WTC11 (cell line): ENCODE data around the gene SMG1. TPM values are rescaled to one million over a fixed set of nuclear protein-coding genes. Genes with fewer than 3 reads are reported as not detected.
A peak's percentile ranks its signal among the peaks of the same experiment; 100 is the strongest.

Experiments
- ATAC-seq: fragments of 200-7000 bp; cut with Tn5 transposase; 2 replicates; pipeline ENCODE4 v1.10.0; 2021; ENCODE audit warnings: mild to moderate bottlenecking, moderate library complexity
- CTCF ChIA-PET: fragments of 300-600 bp; sonication (Branson Sonifier 250); formaldehyde crosslinking; loops from one replicate; lab custom pipeline; 2021; ENCODE audit warnings: antibody characterized with exemption; lab: Charles Lee
- POLR2A ChIA-PET: fragments of 350-600 bp; sonication (Branson Sonifier 250); formaldehyde crosslinking; loops from one replicate; lab custom pipeline; 2021; ENCODE audit warnings: antibody characterized with exemption; lab: Charles Lee
- DNase-seq: peaks from one replicate; pipeline ENCODE4 v3.0.0; 2021; ENCODE audit warnings: low spot score
- H3K27ac Mint-ChIP-seq: 2 replicates; pipeline ENCODE4 v1.8.0; 2021; ENCODE audit warnings: mixed read lengths
- H3K27me3 Mint-ChIP-seq: 2 replicates; pipeline ENCODE4 v1.8.0; 2021; ENCODE audit warnings: low read depth, mild to moderate bottlenecking, moderate library complexity, mixed read lengths
- H3K36me3 Mint-ChIP-seq: 2 replicates; pipeline ENCODE4 v1.8.0; 2021; ENCODE audit warnings: mixed read lengths
- H3K4me1 Mint-ChIP-seq: 2 replicates; pipeline ENCODE4 v1.8.0; 2022; ENCODE audit warnings: mixed read lengths
- H3K4me3 Mint-ChIP-seq: 2 replicates; pipeline ENCODE4 v1.8.0; 2021; ENCODE audit warnings: mild to moderate bottlenecking, moderate library complexity, mixed read lengths
- H3K9me3 Mint-ChIP-seq: 2 replicates; pipeline ENCODE4 v1.8.0; 2021; ENCODE audit warnings: mixed read lengths
- ATF6 ChIP-seq: sonication (generic); formaldehyde crosslinking; IDR thresholded peaks from 2 replicates; pipeline ENCODE4 v1.8.1; 2023; ENCODE audit warnings: mild to moderate bottlenecking, missing genetic modification reagents
- E2F5 ChIP-seq: sonication (generic); formaldehyde crosslinking; IDR thresholded peaks from 2 replicates; pipeline ENCODE4 v1.8.1; 2022; ENCODE audit warnings: mild to moderate bottlenecking, moderate library complexity, missing genetic modification reagents
- ESRRA ChIP-seq: sonication (generic); formaldehyde crosslinking; IDR thresholded peaks from 2 replicates; pipeline ENCODE4 v1.8.1; 2022; ENCODE audit warnings: mild to moderate bottlenecking, missing genetic modification reagents, borderline replicate concordance
- FOXP4 ChIP-seq: sonication (generic); formaldehyde crosslinking; IDR thresholded peaks from 2 replicates; pipeline ENCODE4 v1.8.0; 2022; ENCODE audit warnings: mild to moderate bottlenecking, missing genetic modification reagents
- IRF1 ChIP-seq: sonication (generic); formaldehyde crosslinking; IDR thresholded peaks from 2 replicates; pipeline ENCODE4 v1.8.0; 2023; ENCODE audit warnings: missing genetic modification reagents
- NFE2L1 ChIP-seq: sonication (generic); formaldehyde crosslinking; IDR thresholded peaks from 2 replicates; pipeline ENCODE4 v1.8.1; 2023; ENCODE audit warnings: missing genetic modification reagents
- NFYB ChIP-seq: sonication (generic); formaldehyde crosslinking; conservative IDR thresholded peaks from 2 replicates; pipeline ENCODE4 v1.8.0; 2022; ENCODE audit warnings: low read depth, missing genetic modification reagents
- NR1H2 ChIP-seq: sonication (generic); formaldehyde crosslinking; IDR thresholded peaks from 2 replicates; pipeline ENCODE4 v1.9.0; 2021; ENCODE audit warnings: mild to moderate bottlenecking, moderate library complexity, missing genetic modification reagents
- TEAD4 ChIP-seq: sonication (generic); formaldehyde crosslinking; IDR thresholded peaks from 2 replicates; pipeline ENCODE4 v1.8.0; 2022; ENCODE audit warnings: mild to moderate bottlenecking, missing genetic modification reagents
- ZNF281 ChIP-seq: sonication (generic); formaldehyde crosslinking; IDR thresholded peaks from 2 replicates; pipeline ENCODE4 v1.8.0; 2023; ENCODE audit warnings: mild to moderate bottlenecking, missing genetic modification reagents
- ZNF317 ChIP-seq: sonication (generic); formaldehyde crosslinking; IDR thresholded peaks from 2 replicates; pipeline ENCODE4 v1.8.1; 2023; ENCODE audit warnings: low read depth, mild to moderate bottlenecking, moderate library complexity, missing genetic modification reagents, borderline replicate concordance
- ZNF512 ChIP-seq: sonication (generic); formaldehyde crosslinking; IDR thresholded peaks from 2 replicates; pipeline ENCODE4 v1.8.1; 2022; ENCODE audit warnings: missing genetic modification reagents, borderline replicate concordance
- total RNA-seq: library from RNA; stranded (reverse); gene quantifications from 3 replicates; pipeline ENCODE4 v1.2.3, GENCODE V29; 2021

SMG1 gene
- total RNA-seq, 1 experiment from 2014 or later, result 72.2 TPM

GRCh38 chr16:18975109-18975508 lies 48.9 kb upstream of the SMG1 start:
- Mint-ChIP-seq H3K9me3 (peaks cover 3% of the 10 kb centered on the region; the same call in 1 of the 2 replicates), H3K4me3 (no peak overlapping the region), H3K27ac (peak overlapping the region; percentile 51; the same call in 1 of the 2 replicates), H3K4me1 (no peaks in the 10 kb centered on the region), H3K27me3 (peaks cover 2% of the 10 kb centered on the region; the same call in 1 of the 2 replicates), H3K36me3 (no peaks in the 10 kb centered on the region)
- no peak for DNase-seq
- ChIA-PET POLR2A (interaction anchor here (0.6 kb wide), 1 partner anchor 681 kb away, joined by 9 read pairs; no protein-coding TSS in a partner anchor), CTCF (interaction anchor here (1.6 kb wide), 1 partner anchor 9 kb away, joined by 3 read pairs; the partner anchor contains the start of gene TMC7)
- ATAC-seq, result no peak
- no peak for TF ChIP-seq NFE2L1 (CRISPR knock-in tag)
- no peak for TF ChIP-seq FOXP4 (CRISPR knock-in tag)
- TF ChIP-seq ZNF317 (CRISPR knock-in tag), result no peak
- no peak for TF ChIP-seq NFYB (CRISPR knock-in tag)
- TF ChIP-seq TEAD4 (CRISPR knock-in tag), result no peak
- no peak for TF ChIP-seq E2F5 (CRISPR knock-in tag)
- TF ChIP-seq ATF6 (CRISPR knock-in tag), result no peak
- TF ChIP-seq NR1H2 (CRISPR knock-in tag), result no peak
- TF ChIP-seq ESRRA (CRISPR knock-in tag), result no peak

GRCh38 chr16:18969855-18970240 lies 43.6 kb upstream of the SMG1 start:
- no peak overlapping the region for H3K4me3 Mint-ChIP-seq
- H3K27me3 Mint-ChIP-seq, result peaks cover 6% of the 10 kb centered on the region; the same call in 1 of the 2 replicates
- TF ChIP-seq ZNF512 (CRISPR knock-in tag) (no peak), ZNF281 (no peak), IRF1 (CRISPR knock-in tag) (no peak)
- no peak for DNase-seq
- no peaks in the 10 kb centered on the region for H3K36me3 Mint-ChIP-seq
- no peak for ATAC-seq
- CTCF ChIA-PET, result interaction anchor here (0.8 kb wide), 1 partner anchor 12 kb away, joined by 3 read pairs; no protein-coding TSS in a partner anchor
- no peaks in the 10 kb centered on the region for H3K9me3 Mint-ChIP-seq
- peaks cover 11% of the 10 kb centered on the region for H3K4me1 Mint-ChIP-seq
- POLR2A ChIA-PET, result no interaction called here
- no peak overlapping the region for H3K27ac Mint-ChIP-seq
